Endothelial cell of umbilical vein (primary cell): ENCODE measurements around the gene ZNF383. TPM values are rescaled to one million over a fixed set of nuclear protein-coding genes. Genes with fewer than 3 reads are reported as not detected.
"Not testable (repeated sequence)": the region's sequence is repeated elsewhere in the genome, so short reads cannot be mapped to it uniquely, and the experiment has no call there.

Experiments used
- BruUV-seq: library from RNA; stranded (reverse); fragments of 400-500 nt; replicated peaks from 2 replicates; lab custom pipeline; 2021; lab: Mats Ljungman, UMichigan
- CTCF ChIA-PET: fragments of 300-600, 350-600 bp; sonication (Branson Sonifier 250); formaldehyde crosslinking; loops from one replicate; lab custom pipeline; 2021; ENCODE audit warnings: antibody characterized with exemption, inconsistent platforms; lab: Charles Lee
- POLR2A ChIA-PET: fragments of 300-600, 350-600 bp; sonication (Branson Sonifier 250); formaldehyde crosslinking; loops from one replicate; lab custom pipeline; 2021; ENCODE audit warnings: antibody characterized with exemption, inconsistent platforms; lab: Charles Lee
- DNase-seq: peaks from one replicate; pipeline ENCODE4 v3.0.0-alpha.2; 2011; ENCODE audit warnings: low read depth, low spot score
- FAIRE-seq: peaks from 2 replicates; lab custom pipeline; 2011; peaks lifted over from hg19 to GRCh38; lab: Jason Lieb, UNC
- H2AFZ ChIP-seq: 2 replicates; pipeline ENCODE4 v1.6.0; 2012; ENCODE audit warnings: low read depth, low read length, control low read depth, inconsistent platforms
- H3K27ac ChIP-seq: 2 replicates; pipeline ENCODE4 v1.5.1; 2011; ENCODE audit warnings: low read depth, mild to moderate bottlenecking, control low read depth, low read length, moderate library complexity; ENCODE audit not compliant: insufficient read depth
- H3K27me3 ChIP-seq, 2 experiments: 2 replicates each; pipeline versions ENCODE4 v1.6.0 to v1.6.1; 2011; ENCODE audit warnings: low read length in 2 of 2, mixed read lengths in 1 of 2; ENCODE audit not compliant: control insufficient read depth in 2 of 2, insufficient read depth in 2 of 2
- H3K36me3 ChIP-seq, 2 experiments: 2 replicates in 1 of 2; 3 replicates in 1 of 2; pipeline ENCODE4 v1.5.1; 2011; ENCODE audit warnings: low read length in 2 of 2, mild to moderate bottlenecking in 1 of 2, moderate library complexity in 1 of 2; ENCODE audit not compliant: control insufficient read depth in 2 of 2, insufficient read depth in 2 of 2; ENCODE audit errors: extremely low read depth in 1 of 2
- H3K4me1 ChIP-seq: 3 replicates; pipeline ENCODE4 v1.5.1; 2011; ENCODE audit warnings: mild to moderate bottlenecking, low read length; ENCODE audit not compliant: control insufficient read depth, insufficient read depth; ENCODE audit errors: extremely low read depth
- H3K4me2 ChIP-seq: 2 replicates; pipeline ENCODE4 v1.6.1; 2011; ENCODE audit warnings: low read length, control low read depth, mixed read lengths; ENCODE audit not compliant: insufficient read depth
- H3K4me3 ChIP-seq, 3 experiments: fragments of 200-600 bp in 1 of 3; sonication (generic), shearing (Covaris generic) in 1 of 3; replicated peaks in 1 of 3; 2 replicates each; pipeline ENCODE4 v1.5.1; 2011 to 2016; ENCODE audit warnings: control low read depth in 3 of 3, low read length in 3 of 3, mild to moderate bottlenecking in 2 of 3, inconsistent platforms in 1 of 3, low read depth in 1 of 3, moderate library complexity in 1 of 3; ENCODE audit not compliant: insufficient read depth in 1 of 3
- H3K79me2 ChIP-seq: 2 replicates; pipeline ENCODE4 v1.6.0; 2012; ENCODE audit warnings: low read length, inconsistent platforms; ENCODE audit not compliant: control insufficient read depth, insufficient read depth
- H3K9ac ChIP-seq: replicated peaks from 2 replicates; pipeline ENCODE3; 2011; ENCODE audit warnings: low read length, control low read depth; ENCODE audit not compliant: insufficient read depth; ENCODE audit errors: extremely low read depth
- H3K9me1 ChIP-seq: replicated peaks from 3 replicates; pipeline ENCODE4 v1.6.0; 2011; ENCODE audit warnings: mild to moderate bottlenecking, low read length; ENCODE audit not compliant: control insufficient read depth, insufficient read depth; ENCODE audit errors: extremely low read depth
- H3K9me3 ChIP-seq: replicated peaks from 2 replicates; pipeline ENCODE4 v1.5.1; 2012; ENCODE audit warnings: low read length, inconsistent platforms; ENCODE audit not compliant: control insufficient read depth, insufficient read depth
- H4K20me1 ChIP-seq: replicated peaks from 2 replicates; pipeline ENCODE3; 2011; ENCODE audit warnings: mild to moderate bottlenecking, low read length; ENCODE audit not compliant: control insufficient read depth, insufficient read depth; ENCODE audit errors: extremely low read depth
- dilution Hi-C: fragments of 300-500 bp; cut with MboI; formaldehyde crosslinking; loops from one replicate; pipeline ENCODE4 v1.15.0; 2019; ENCODE audit warnings: low sequenced_read_pairs; ENCODE audit not compliant: extremely low pct_ligation_motif_present
- intact Hi-C: fragments of 100-400 bp; cut with micrococcal nuclease; formaldehyde crosslinking; loops from one replicate; pipeline ENCODE4 v1.10.0; 2022
- polyA plus RNA-seq, 4 experiments: library from polyadenylated mRNA; depleted of rRNA in 3 of 4; stranded (reverse) in 3 of 4; unstranded in 1 of 4; fragments of >200 nt; gene quantifications; 2 replicates each; pipeline versions ENCODE4 v1.2.1 to v1.2.3, GENCODE V29; 2011 to 2012; ENCODE audit warnings: missing spikeins in 1 of 4
- total RNA-seq: library from RNA; stranded (reverse); gene quantifications from 2 replicates; pipeline ENCODE4 v1.2.3, GENCODE V29; 2021

Gene ZNF383
- total and polyA plus RNA-seq, 2 donors (not counting 3 experiments of a cell fraction or from before 2014, with no cell fraction given) = 1.7 to 7.1 TPM

DNA sequence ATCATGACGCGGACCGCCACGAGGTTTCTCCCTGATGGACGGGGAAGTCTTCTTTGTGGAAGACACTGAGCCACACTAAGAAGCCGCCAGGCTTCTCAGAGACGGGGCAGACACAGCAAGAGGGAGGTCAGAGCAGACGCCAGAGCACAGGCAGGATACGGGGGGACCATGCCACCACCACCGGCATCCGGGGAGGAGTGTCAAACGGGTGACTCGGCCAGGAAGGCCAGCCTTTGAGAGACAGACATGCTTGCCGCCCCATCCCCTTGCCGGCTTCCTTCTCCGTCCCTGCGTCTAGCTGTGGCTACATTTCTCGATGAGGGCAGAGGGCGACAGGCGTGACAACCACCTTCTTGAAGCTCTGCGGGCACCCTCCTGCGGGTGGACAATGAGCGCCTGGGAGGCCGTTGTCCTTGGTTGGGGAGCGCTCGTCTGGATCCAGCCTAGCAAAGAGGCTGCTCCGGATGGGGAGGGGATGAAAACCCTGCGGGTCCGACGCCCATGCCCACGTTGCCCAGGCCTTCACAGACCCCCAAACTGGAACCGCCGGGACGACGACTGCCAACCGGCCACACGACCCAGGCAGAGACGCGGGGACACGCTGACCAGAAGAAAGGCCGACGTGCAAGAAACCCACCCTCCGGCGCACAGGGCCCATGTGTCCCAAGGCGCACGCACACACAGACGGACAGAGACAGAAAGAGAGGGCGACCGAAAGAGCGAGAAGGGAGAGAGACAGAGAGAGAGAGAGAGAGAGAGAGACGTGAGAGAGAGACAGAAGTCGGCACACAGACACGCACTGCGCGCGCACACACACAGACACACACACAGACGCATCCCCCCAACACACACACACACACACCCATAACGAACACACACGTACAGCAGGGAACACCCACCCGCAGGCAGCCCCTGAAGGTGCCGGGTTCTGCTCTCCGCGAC lies 75.3 kb downstream of the ZNF383 start:
- H2AFZ ChIP-seq, H4K20me1 ChIP-seq, H3K79me2 ChIP-seq, H3K9ac ChIP-seq, H3K9me1 ChIP-seq, H3K36me3 ChIP-seq, CTCF ChIA-PET, FAIRE-seq, dilution Hi-C loops, BruUV-seq, H3K4me1 ChIP-seq, H3K4me2 ChIP-seq, H3K27ac ChIP-seq, H3K9me3 ChIP-seq, intact Hi-C loops, DNase-seq, H3K4me3 ChIP-seq, H3K27me3 ChIP-seq, POLR2A ChIA-PET: not testable (repeated sequence)

DNA sequence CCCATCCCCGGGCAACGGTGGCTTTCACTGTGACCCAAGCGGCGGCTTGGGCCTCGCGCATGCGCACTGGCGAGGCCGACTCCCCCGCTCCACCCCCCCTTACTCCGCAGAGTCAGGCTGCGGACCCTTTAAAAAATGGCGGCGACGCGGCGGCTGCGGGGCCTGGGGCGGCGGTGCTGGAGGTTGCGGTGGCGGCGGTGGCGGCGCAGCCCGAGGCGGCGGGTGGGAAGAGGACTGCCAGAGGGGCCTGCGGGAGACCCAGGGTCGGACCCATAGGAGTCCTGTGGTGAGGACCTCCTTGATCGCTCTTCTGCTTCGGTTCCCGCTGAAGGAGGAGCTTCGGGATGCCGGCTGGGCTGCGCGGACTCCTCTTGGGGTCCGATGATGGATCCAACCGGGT lies 76.2 kb downstream of the ZNF383 start:
- DNase-seq, dilution Hi-C loops, H4K20me1 ChIP-seq, H3K36me3 ChIP-seq, H3K27me3 ChIP-seq, H3K9me3 ChIP-seq, H3K9me1 ChIP-seq, H3K4me2 ChIP-seq, intact Hi-C loops, H3K9ac ChIP-seq, POLR2A ChIA-PET, BruUV-seq, CTCF ChIA-PET, H3K79me2 ChIP-seq, H3K4me1 ChIP-seq, H3K27ac ChIP-seq, FAIRE-seq, H3K4me3 ChIP-seq, H2AFZ ChIP-seq: not testable (repeated sequence)

Other genes starting within 250 kb of the ZNF383 start
- gene ZNF420, start 139.8 kb upstream of the ZNF383 start, total RNA-seq = 4.2 and 5.3 TPM in 2 replicates
- gene ZNF420, start 139.8 kb upstream of the ZNF383 start, polyA plus RNA-seq = 0.57 and 1.3 TPM in 2 replicates
- gene ZNF585A, start 45.5 kb upstream of the ZNF383 start, total RNA-seq = 6.0 and 6.7 TPM in 2 replicates
- gene ZNF585A, start 45.5 kb upstream of the ZNF383 start, polyA plus RNA-seq = 4.7 and 6.7 TPM in 2 replicates
- gene ZNF585B, start 7.7 kb upstream of the ZNF383 start, total RNA-seq = 7.6 and 11.1 TPM in 2 replicates
- 7.1 and 7.2 TPM in 2 replicates for gene ZNF585B, start 7.7 kb upstream of the ZNF383 start, polyA plus RNA-seq
- 3.4 and 3.6 TPM in 2 replicates for gene ZNF527, start 152.9 kb downstream of the ZNF383 start, total RNA-seq
- gene ZNF527, start 152.9 kb downstream of the ZNF383 start, polyA plus RNA-seq = 1.7 and 2.9 TPM in 2 replicates
- 4.4 and 5.4 TPM in 2 replicates for gene ZNF569, start 249.2 kb downstream of the ZNF383 start, total RNA-seq
- 0.86 and 1.0 TPM in 2 replicates for gene ZNF569, start 249.2 kb downstream of the ZNF383 start, polyA plus RNA-seq